ENCODE data around the gene C11orf86. TPM values are rescaled to one million over a fixed set of nuclear protein-coding genes. Genes with fewer than 3 reads are reported as not detected.

Gene C11orf86
- total and polyA plus RNA-seq, 2 experiments from 2014 or later: 0.21 to 0.74 TPM

DNA sequence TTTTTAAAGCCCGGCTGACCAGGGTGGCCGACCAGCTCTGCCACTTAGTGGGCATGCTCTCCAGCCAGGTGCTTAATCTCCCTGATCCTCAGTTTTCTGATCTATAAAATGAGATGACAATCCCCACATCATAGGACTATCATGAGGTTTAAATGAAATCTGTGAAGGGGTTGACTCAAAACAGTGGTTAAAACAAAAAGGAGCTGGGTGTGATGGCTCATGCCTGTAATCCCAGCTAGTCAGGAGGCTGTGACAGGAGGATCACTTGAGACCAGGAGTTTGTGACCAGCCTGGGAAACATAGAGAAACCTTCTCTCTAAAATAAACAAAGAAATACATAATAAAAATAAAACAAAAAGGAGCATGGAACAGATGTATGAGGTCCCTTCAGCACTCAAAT is 3.6 kb upstream of the C11orf86 start:
- no peak for ATAC-seq
- H3K36me3 Mint-ChIP-seq (ENCODE audit: low read depth): no peaks in the 10 kb centered on the region
- Histone ChIP-seq H4K20me1 (replicated peaks; ENCODE audit: insufficient read depth) (no peaks in the 10 kb centered on the region), H3K36me3 (ENCODE audit: insufficient read depth) (no peaks in the 10 kb centered on the region), H2AFZ (no peak overlapping the region), H3K27ac (ENCODE audit: low read depth) (no peak overlapping the region), H3K9me2 (ENCODE audit: insufficient read depth) (peaks cover 5% of the 10 kb centered on the region; the same call in 1 of the 2 replicates), H3K4me3 (no peak overlapping the region), H3K79me2 (replicated peaks; ENCODE audit: insufficient read depth) (no peaks in the 10 kb centered on the region), H3F3A (replicated peaks; ENCODE audit: low read depth) (no peaks in the 10 kb centered on the region), H3K27me3 (ENCODE audit: insufficient read depth) (no peaks in the 10 kb centered on the region), H3K4me1 (ENCODE audit: insufficient read depth) (peaks cover 11% of the 10 kb centered on the region; the same call in 1 of the 2 replicates), H3K4me2 (no peak overlapping the region)
- H3K4me3 Mint-ChIP-seq: no peak overlapping the region
- H3K27me3 Mint-ChIP-seq (ENCODE audit: insufficient read depth, low read depth, poor library complexity): peaks cover 17% of the 10 kb centered on the region
- no peak for DNase-seq (ENCODE audit: low spot score)
- peaks cover 7% of the 10 kb centered on the region; the same call in 2 of the 3 replicates for H3K4me1 Mint-ChIP-seq
- H3K27ac Mint-ChIP-seq: no peak overlapping the region
- H3K9me3 Mint-ChIP-seq: no peaks in the 10 kb centered on the region; the same call in 2 of the 3 replicates
- TF ChIP-seq, protein P1, sequence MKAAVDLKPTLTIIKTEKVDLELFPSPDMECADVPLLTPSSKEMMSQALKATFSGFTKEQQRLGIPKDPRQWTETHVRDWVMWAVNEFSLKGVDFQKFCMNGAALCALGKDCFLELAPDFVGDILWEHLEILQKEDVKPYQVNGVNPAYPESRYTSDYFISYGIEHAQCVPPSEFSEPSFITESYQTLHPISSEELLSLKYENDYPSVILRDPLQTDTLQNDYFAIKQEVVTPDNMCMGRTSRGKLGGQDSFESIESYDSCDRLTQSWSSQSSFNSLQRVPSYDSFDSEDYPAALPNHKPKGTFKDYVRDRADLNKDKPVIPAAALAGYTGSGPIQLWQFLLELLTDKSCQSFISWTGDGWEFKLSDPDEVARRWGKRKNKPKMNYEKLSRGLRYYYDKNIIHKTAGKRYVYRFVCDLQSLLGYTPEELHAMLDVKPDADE (IDR thresholded peaks at IDR 0.05): no peak
- TF ChIP-seq, protein P2, sequence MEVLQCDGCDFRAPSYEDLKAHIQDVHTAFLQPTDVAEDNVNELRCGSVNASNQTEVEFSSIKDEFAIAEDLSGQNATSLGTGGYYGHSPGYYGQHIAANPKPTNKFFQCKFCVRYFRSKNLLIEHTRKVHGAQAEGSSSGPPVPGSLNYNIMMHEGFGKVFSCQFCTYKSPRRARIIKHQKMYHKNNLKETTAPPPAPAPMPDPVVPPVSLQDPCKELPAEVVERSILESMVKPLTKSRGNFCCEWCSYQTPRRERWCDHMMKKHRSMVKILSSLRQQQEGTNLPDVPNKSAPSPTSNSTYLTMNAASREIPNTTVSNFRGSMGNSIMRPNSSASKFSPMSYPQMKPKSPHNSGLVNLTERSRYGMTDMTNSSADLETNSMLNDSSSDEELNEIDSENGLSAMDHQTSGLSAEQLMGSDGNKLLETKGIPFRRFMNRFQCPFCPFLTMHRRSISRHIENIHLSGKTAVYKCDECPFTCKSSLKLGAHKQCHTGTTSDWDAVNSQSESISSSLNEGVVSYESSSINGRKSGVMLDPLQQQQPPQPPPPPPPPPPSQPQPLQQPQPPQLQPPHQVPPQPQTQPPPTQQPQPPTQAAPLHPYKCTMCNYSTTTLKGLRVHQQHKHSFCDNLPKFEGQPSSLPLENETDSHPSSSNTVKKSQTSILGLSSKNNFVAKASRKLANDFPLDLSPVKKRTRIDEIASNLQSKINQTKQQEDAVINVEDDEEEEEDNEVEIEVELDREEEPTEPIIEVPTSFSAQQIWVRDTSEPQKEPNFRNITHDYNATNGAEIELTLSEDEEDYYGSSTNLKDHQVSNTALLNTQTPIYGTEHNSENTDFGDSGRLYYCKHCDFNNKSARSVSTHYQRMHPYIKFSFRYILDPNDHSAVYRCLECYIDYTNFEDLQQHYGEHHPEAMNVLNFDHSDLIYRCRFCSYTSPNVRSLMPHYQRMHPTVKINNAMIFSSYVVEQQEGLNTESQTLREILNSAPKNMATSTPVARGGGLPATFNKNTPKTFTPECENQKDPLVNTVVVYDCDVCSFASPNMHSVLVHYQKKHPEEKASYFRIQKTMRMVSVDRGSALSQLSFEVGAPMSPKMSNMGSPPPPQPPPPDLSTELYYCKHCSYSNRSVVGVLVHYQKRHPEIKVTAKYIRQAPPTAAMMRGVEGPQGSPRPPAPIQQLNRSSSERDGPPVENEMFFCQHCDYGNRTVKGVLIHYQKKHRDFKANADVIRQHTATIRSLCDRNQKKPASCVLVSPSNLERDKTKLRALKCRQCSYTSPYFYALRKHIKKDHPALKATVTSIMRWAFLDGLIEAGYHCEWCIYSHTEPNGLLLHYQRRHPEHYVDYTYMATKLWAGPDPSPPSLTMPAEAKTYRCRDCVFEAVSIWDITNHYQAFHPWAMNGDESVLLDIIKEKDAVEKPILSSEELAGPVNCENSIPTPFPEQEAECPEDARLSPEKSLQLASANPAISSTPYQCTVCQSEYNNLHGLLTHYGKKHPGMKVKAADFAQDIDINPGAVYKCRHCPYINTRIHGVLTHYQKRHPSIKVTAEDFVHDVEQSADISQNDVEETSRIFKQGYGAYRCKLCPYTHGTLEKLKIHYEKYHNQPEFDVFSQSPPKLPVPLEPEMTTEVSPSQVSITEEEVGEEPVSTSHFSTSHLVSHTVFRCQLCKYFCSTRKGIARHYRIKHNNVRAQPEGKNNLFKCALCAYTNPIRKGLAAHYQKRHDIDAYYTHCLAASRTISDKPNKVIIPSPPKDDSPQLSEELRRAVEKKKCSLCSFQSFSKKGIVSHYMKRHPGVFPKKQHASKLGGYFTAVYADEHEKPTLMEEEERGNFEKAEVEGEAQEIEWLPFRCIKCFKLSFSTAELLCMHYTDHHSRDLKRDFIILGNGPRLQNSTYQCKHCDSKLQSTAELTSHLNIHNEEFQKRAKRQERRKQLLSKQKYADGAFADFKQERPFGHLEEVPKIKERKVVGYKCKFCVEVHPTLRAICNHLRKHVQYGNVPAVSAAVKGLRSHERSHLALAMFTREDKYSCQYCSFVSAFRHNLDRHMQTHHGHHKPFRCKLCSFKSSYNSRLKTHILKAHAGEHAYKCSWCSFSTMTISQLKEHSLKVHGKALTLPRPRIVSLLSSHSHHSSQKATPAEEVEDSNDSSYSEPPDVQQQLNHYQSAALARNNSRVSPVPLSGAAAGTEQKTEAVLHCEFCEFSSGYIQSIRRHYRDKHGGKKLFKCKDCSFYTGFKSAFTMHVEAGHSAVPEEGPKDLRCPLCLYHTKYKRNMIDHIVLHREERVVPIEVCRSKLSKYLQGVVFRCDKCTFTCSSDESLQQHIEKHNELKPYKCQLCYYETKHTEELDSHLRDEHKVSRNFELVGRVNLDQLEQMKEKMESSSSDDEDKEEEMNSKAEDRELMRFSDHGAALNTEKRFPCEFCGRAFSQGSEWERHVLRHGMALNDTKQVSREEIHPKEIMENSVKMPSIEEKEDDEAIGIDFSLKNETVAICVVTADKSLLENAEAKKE (CRISPR knock-in tag; IDR thresholded peaks at IDR 0.05): no peak
- TF ChIP-seq JUNB (IDR thresholded peaks at IDR 0.05; ENCODE audit: unreplicated experiment) (no peak), ZNF114 (CRISPR knock-in tag; IDR thresholded peaks at IDR 0.05) (no peak), POLR2AphosphoS5 (IDR thresholded peaks at IDR 0.05; ENCODE audit: low read depth) (no peak), EZH2phosphoT487 (IDR thresholded peaks at IDR 0.05; ENCODE audit: unreplicated experiment) (no peak), CREB1 (CRISPR knock-in tag; IDR thresholded peaks at IDR 0.05; ENCODE audit: low read depth) (no peak), STAT1 (IDR thresholded peaks at IDR 0.05; ENCODE audit: unreplicated experiment) (no peak), EZH2 (IDR thresholded peaks at IDR 0.05; ENCODE audit: low read depth, unreplicated experiment) (no peak), NANOG (IDR thresholded peaks at IDR 0.05; ENCODE audit: borderline replicate concordance) (no peak), ZNF331 (CRISPR knock-in tag; IDR thresholded peaks at IDR 0.05; ENCODE audit: low read depth) (no peak)
- TF ChIP-seq, protein P3, sequence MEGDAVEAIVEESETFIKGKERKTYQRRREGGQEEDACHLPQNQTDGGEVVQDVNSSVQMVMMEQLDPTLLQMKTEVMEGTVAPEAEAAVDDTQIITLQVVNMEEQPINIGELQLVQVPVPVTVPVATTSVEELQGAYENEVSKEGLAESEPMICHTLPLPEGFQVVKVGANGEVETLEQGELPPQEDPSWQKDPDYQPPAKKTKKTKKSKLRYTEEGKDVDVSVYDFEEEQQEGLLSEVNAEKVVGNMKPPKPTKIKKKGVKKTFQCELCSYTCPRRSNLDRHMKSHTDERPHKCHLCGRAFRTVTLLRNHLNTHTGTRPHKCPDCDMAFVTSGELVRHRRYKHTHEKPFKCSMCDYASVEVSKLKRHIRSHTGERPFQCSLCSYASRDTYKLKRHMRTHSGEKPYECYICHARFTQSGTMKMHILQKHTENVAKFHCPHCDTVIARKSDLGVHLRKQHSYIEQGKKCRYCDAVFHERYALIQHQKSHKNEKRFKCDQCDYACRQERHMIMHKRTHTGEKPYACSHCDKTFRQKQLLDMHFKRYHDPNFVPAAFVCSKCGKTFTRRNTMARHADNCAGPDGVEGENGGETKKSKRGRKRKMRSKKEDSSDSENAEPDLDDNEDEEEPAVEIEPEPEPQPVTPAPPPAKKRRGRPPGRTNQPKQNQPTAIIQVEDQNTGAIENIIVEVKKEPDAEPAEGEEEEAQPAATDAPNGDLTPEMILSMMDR (conservative IDR thresholded peaks at IDR 0.05; ENCODE audit: low read depth in 2 of 2): no peak
- TF ChIP-seq, protein P4, sequence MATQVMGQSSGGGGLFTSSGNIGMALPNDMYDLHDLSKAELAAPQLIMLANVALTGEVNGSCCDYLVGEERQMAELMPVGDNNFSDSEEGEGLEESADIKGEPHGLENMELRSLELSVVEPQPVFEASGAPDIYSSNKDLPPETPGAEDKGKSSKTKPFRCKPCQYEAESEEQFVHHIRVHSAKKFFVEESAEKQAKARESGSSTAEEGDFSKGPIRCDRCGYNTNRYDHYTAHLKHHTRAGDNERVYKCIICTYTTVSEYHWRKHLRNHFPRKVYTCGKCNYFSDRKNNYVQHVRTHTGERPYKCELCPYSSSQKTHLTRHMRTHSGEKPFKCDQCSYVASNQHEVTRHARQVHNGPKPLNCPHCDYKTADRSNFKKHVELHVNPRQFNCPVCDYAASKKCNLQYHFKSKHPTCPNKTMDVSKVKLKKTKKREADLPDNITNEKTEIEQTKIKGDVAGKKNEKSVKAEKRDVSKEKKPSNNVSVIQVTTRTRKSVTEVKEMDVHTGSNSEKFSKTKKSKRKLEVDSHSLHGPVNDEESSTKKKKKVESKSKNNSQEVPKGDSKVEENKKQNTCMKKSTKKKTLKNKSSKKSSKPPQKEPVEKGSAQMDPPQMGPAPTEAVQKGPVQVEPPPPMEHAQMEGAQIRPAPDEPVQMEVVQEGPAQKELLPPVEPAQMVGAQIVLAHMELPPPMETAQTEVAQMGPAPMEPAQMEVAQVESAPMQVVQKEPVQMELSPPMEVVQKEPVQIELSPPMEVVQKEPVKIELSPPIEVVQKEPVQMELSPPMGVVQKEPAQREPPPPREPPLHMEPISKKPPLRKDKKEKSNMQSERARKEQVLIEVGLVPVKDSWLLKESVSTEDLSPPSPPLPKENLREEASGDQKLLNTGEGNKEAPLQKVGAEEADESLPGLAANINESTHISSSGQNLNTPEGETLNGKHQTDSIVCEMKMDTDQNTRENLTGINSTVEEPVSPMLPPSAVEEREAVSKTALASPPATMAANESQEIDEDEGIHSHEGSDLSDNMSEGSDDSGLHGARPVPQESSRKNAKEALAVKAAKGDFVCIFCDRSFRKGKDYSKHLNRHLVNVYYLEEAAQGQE (IDR thresholded peaks at IDR 0.05; ENCODE audit: unreplicated experiment): no peak
